H1 (cell line): ENCODE results near the gene OR8B12. TPM values are rescaled to one million over a fixed set of nuclear protein-coding genes. Genes with fewer than 3 reads are reported as not detected.

Source experiments
- CTCF ChIA-PET: fragments of 300-600 bp; sonication (Branson Sonifier 250); formaldehyde crosslinking; loops from one replicate; lab custom pipeline; 2021; ENCODE audit not compliant: partially characterized antibody; lab: Charles Lee
- POLR2A ChIA-PET: fragments of 300-600 bp; sonication (Branson Sonifier 250); formaldehyde crosslinking; loops from one replicate; lab custom pipeline; 2021; ENCODE audit warnings: inconsistent platforms; ENCODE audit not compliant: partially characterized antibody; lab: Charles Lee
- DNase-seq, 2 experiments: peaks; one replicate each; pipeline versions ENCODE4 v3.0.0 to v3.0.0-alpha.2; 2010 to 2022; ENCODE audit warnings: low spot score in 2 of 2, low read depth in 1 of 2, mixed read lengths in 1 of 2
- FAIRE-seq: peaks from 2 replicates; lab custom pipeline; 2011; peaks lifted over from hg19 to GRCh38; lab: Jason Lieb, UNC
- H2AFZ ChIP-seq: 2 replicates; pipeline ENCODE4 v1.8.1; 2012; ENCODE audit warnings: low read length, inconsistent platforms
- H2AK5ac ChIP-seq: 2 replicates; pipeline ENCODE4 v1.6.1; 2013; ENCODE audit warnings: low read depth, low read length
- H2BK120ac ChIP-seq: replicated peaks from 2 replicates; pipeline ENCODE3; 2013; ENCODE audit warnings: low read depth, low read length, inconsistent platforms
- H2BK12ac ChIP-seq: 2 replicates; pipeline ENCODE4 v1.6.1; 2013; ENCODE audit warnings: low read depth, low read length
- H2BK15ac ChIP-seq: 2 replicates; pipeline ENCODE4 v1.6.1; 2013; ENCODE audit warnings: low read length
- H2BK20ac ChIP-seq: 2 replicates; pipeline ENCODE4 v1.6.1; 2013; ENCODE audit warnings: low read length
- H2BK5ac ChIP-seq: 2 replicates; pipeline ENCODE4 v1.6.1; 2013; ENCODE audit warnings: low read depth, low read length
- H3K14ac ChIP-seq: 2 replicates; pipeline ENCODE4 v1.6.1; 2013; ENCODE audit warnings: inconsistent platforms; ENCODE audit not compliant: insufficient read length
- H3K18ac ChIP-seq: 2 replicates; pipeline ENCODE4 v1.6.1; 2013; ENCODE audit warnings: low read length; ENCODE audit errors: extremely low read depth
- H3K23ac ChIP-seq: 2 replicates; pipeline ENCODE4 v1.6.1; 2013; ENCODE audit warnings: inconsistent platforms; ENCODE audit not compliant: insufficient read length
- H3K23me2 ChIP-seq: 2 replicates; pipeline ENCODE4 v1.6.1; 2013; ENCODE audit warnings: low read depth, low read length
- H3K27ac ChIP-seq: 2 replicates; pipeline ENCODE4 v1.6.1; 2011; ENCODE audit warnings: low read depth, low read length, inconsistent platforms
- H3K27me3 ChIP-seq, 4 experiments: replicated peaks in 1 of 4; 1 replicate in 1 of 4; 2 replicates in 3 of 4; pipeline versions ENCODE4 v1.6.1 to v1.8.1; 2011 to 2013; ENCODE audit warnings: low read length in 3 of 4, mild to moderate bottlenecking in 3 of 4, inconsistent platforms in 2 of 4, mixed read lengths in 2 of 4, moderate library complexity in 1 of 4; ENCODE audit not compliant: control insufficient read depth in 3 of 4, insufficient read depth in 3 of 4; ENCODE audit errors: extremely low read depth in 1 of 4
- H3K36me3 ChIP-seq, 4 experiments: 2 replicates each; pipeline versions ENCODE4 v1.6.1 to v1.8.1; 2011 to 2013; ENCODE audit warnings: mild to moderate bottlenecking in 4 of 4, low read length in 3 of 4, moderate library complexity in 2 of 4, control low read depth in 1 of 4, inconsistent platforms in 1 of 4; ENCODE audit not compliant: insufficient read depth in 4 of 4, control insufficient read depth in 2 of 4
- H3K4ac ChIP-seq: replicated peaks from 2 replicates; pipeline ENCODE3; 2013; ENCODE audit warnings: low read length, low read depth, mixed read lengths, inconsistent platforms; ENCODE audit not compliant: insufficient read length
- H3K4me1 ChIP-seq, 4 experiments: replicated peaks in 1 of 4; 1 replicate in 1 of 4; 2 replicates in 3 of 4; pipeline versions ENCODE4 v1.6.1 to v1.8.1; 2011 to 2013; ENCODE audit warnings: low read length in 3 of 4, inconsistent platforms in 2 of 4, mixed read lengths in 1 of 4; ENCODE audit not compliant: insufficient read depth in 4 of 4, control insufficient read depth in 3 of 4
- H3K4me2 ChIP-seq, 2 experiments: 2 replicates each; pipeline versions ENCODE4 v1.6.1 to v1.8.1; 2011 to 2013; ENCODE audit warnings: low read depth in 2 of 2, low read length in 2 of 2, control low read depth in 1 of 2, inconsistent platforms in 1 of 2, mild to moderate bottlenecking in 1 of 2; ENCODE audit not compliant: insufficient read depth in 1 of 2
- H3K4me3 ChIP-seq, 4 experiments: fragments of 200-600, 300-600 bp in 1 of 4; sonication (generic), shearing (Covaris generic), sonication (Bioruptor Twin) in 1 of 4; 2 replicates each; pipeline versions ENCODE4 v1.5.1 to v1.8.1; 2011 to 2016; ENCODE audit warnings: low read length in 4 of 4, low read depth in 3 of 4, control low read depth in 2 of 4, inconsistent platforms in 2 of 4, mild to moderate bottlenecking in 2 of 4, mixed read lengths in 1 of 4, moderate library complexity in 1 of 4; ENCODE audit not compliant: insufficient read depth in 2 of 4; ENCODE audit errors: extremely low read depth in 1 of 4
- H3K56ac ChIP-seq: replicated peaks from 2 replicates; pipeline ENCODE3; 2013; ENCODE audit warnings: low read depth, mild to moderate bottlenecking, mixed read lengths, low read length, inconsistent platforms; ENCODE audit not compliant: insufficient read length
- H3K79me1 ChIP-seq: 2 replicates; pipeline ENCODE4 v1.6.1; 2013; ENCODE audit warnings: low read depth, low read length, control low read depth
- H3K79me2 ChIP-seq, 2 experiments: 2 replicates each; pipeline versions ENCODE4 v1.6.1 to v1.8.1; 2012 to 2013; ENCODE audit warnings: low read length in 2 of 2, mild to moderate bottlenecking in 2 of 2, inconsistent platforms in 1 of 2; ENCODE audit not compliant: insufficient read depth in 2 of 2, control insufficient read depth in 1 of 2
- H3K9ac ChIP-seq, 4 experiments: replicated peaks in 1 of 4; 1 replicate in 1 of 4; 2 replicates in 3 of 4; pipeline versions ENCODE4 v1.6.1 to v1.8.1; 2011 to 2013; ENCODE audit warnings: low read depth in 3 of 4, low read length in 3 of 4, control low read depth in 2 of 4, mild to moderate bottlenecking in 2 of 4, moderate library complexity in 2 of 4, inconsistent platforms in 1 of 4; ENCODE audit errors: extremely low read depth in 1 of 4
- H3K9me3 ChIP-seq, 2 experiments: 2 replicates each; pipeline versions ENCODE4 v1.6.1 to v1.8.1; 2012 to 2013; ENCODE audit warnings: mild to moderate bottlenecking in 2 of 2, moderate library complexity in 2 of 2, control low read depth in 1 of 2, inconsistent platforms in 1 of 2, low read depth in 1 of 2, low read length in 1 of 2, mixed read lengths in 1 of 2; ENCODE audit not compliant: insufficient read depth in 2 of 2
- H4K20me1 ChIP-seq, 2 experiments: replicated peaks in 1 of 2; 2 replicates each; pipeline versions ENCODE3 to v1.8.1; 2011 to 2013; ENCODE audit warnings: inconsistent platforms in 2 of 2, low read length in 2 of 2, mild to moderate bottlenecking in 1 of 2; ENCODE audit not compliant: insufficient read depth in 2 of 2, control insufficient read depth in 1 of 2
- H4K5ac ChIP-seq: 2 replicates; pipeline ENCODE4 v1.6.1; 2013; ENCODE audit warnings: low read length, low read depth, mixed read lengths, inconsistent platforms; ENCODE audit not compliant: insufficient read length
- H4K8ac ChIP-seq: 2 replicates; pipeline ENCODE4 v1.8.0; 2013; ENCODE audit warnings: mild to moderate bottlenecking, moderate library complexity, low read length, inconsistent platforms; ENCODE audit not compliant: insufficient read depth; ENCODE audit errors: extremely low read depth
- H4K91ac ChIP-seq: replicated peaks from 2 replicates; pipeline ENCODE3; 2013; ENCODE audit warnings: low read length, mixed read lengths, inconsistent platforms; ENCODE audit not compliant: insufficient read length
- BRCA1 ChIP-seq: IDR thresholded peaks from 2 replicates; pipeline ENCODE4 v1.6.1; 2012; ENCODE audit warnings: low read depth, low read length, improper control_type of control experiment
- CBX8 ChIP-seq: fragments of 300-800, 300-1000 bp; sonication (generic); IDR thresholded peaks from 2 replicates; pipeline ENCODE4 v1.7.1; 2016; ENCODE audit warnings: low read depth, low read length, borderline replicate concordance
- CHD2 ChIP-seq: IDR thresholded peaks from 2 replicates; pipeline ENCODE4 v1.6.1; 2012; ENCODE audit warnings: low read length, improper control_type of control experiment
- CTCF ChIP-seq, 3 experiments: IDR thresholded peaks; 1 replicate in 2 of 3; 2 replicates in 1 of 3; pipeline versions ENCODE4 v1.5.1 to v1.6.1; 2011; ENCODE audit warnings: low read length in 3 of 3, mild to moderate bottlenecking in 3 of 3, inconsistent platforms in 2 of 3, low read depth in 1 of 3, moderate library complexity in 1 of 3; ENCODE audit not compliant: insufficient read depth in 1 of 3; ENCODE audit errors: control extremely low read depth in 1 of 3
- EGR1 ChIP-seq: IDR thresholded peaks from 2 replicates; pipeline ENCODE4 v1.6.1; 2011; ENCODE audit warnings: low read depth, low read length, borderline replicate concordance
- POLR2A ChIP-seq, 2 experiments: IDR thresholded peaks; 1 replicate in 1 of 2; 2 replicates in 1 of 2; pipeline ENCODE4 v1.6.1; 2011; ENCODE audit warnings: low read depth in 2 of 2, low read length in 2 of 2, mild to moderate bottlenecking in 2 of 2; ENCODE audit errors: control extremely low read depth in 1 of 2
- SP4 ChIP-seq: IDR thresholded peaks from 2 replicates; pipeline ENCODE4 v1.6.1; 2012; ENCODE audit warnings: low read length, inconsistent platforms
- SRF ChIP-seq: IDR thresholded peaks from 2 replicates; pipeline ENCODE4 v1.6.1; 2011; ENCODE audit warnings: mild to moderate bottlenecking, low read depth, low read length, moderate library complexity
- TBP ChIP-seq: IDR thresholded peaks from 2 replicates; pipeline ENCODE4 v1.6.1; 2011; ENCODE audit warnings: low read depth, low read length, improper control_type of control experiment
- TEAD4 ChIP-seq: IDR thresholded peaks from 2 replicates; pipeline ENCODE4 v1.6.1; 2012; ENCODE audit warnings: low read depth, low read length, inconsistent platforms, mixed read lengths
- ZNF274 ChIP-seq: IDR thresholded peaks from 2 replicates; pipeline ENCODE4 v1.7.0; 2012; ENCODE audit warnings: low read length, borderline replicate concordance; ENCODE audit errors: extremely low read depth
- WGBS, 2 experiments: shearing (Covaris generic) in 1 of 2; methylation state at CpG; one replicate each; pipeline versions ENCODE4 v1.1.6 to v1.1.7; 2013 to 2015; ENCODE audit warnings: low lambda C conversion rate in 2 of 2, mixed read lengths in 2 of 2, inconsistent platforms in 1 of 2, low coverage in 1 of 2, missing lambda C conversion rate in 1 of 2; ENCODE audit not compliant: insufficient replicate concordance in 2 of 2, insufficient coverage in 1 of 2, insufficient read length in 1 of 2; ENCODE audit errors: extremely low coverage in 1 of 2, missing lambda C conversion rate in 1 of 2; 5-methylcytosine and 5-hydroxymethylcytosine counted together
- polyA plus RNA-seq, 7 experiments: library from polyadenylated mRNA; depleted of rRNA in 3 of 7; stranded (reverse) in 5 of 7; unstranded in 2 of 7; fragments of >200 nt in 5 of 7; fragments of 200-250 nt in 2 of 7; gene quantifications; 1 replicate in 5 of 7; 2 replicates in 1 of 7; 4 replicates in 1 of 7; pipeline versions ENCODE4 v1.2.1 to v1.2.3, GENCODE V29; 2011 to 2013; ENCODE audit warnings: missing spikeins in 2 of 7, mixed read lengths in 2 of 7
- total RNA-seq: library from RNA; stranded (reverse); fragmentation: NEBNext Ultra II Directional; extraction: Animal tissue kit (Norgen Biotek cat#: 25700); gene quantifications from 2 replicates; pipeline ENCODE4 v1.2.1, GENCODE V29; 2021
- TF ChIP-seq, protein P1 (sequence below): IDR thresholded peaks from 2 replicates; pipeline ENCODE4 v1.6.1; 2011; ENCODE audit warnings: low read length, improper control_type of control experiment

OR8B12 gene
- total and polyA plus RNA-seq, 2 of the 8 experiments (the other 6 are each of a cell fraction or from before 2014, with no cell fraction given) = not detected

DNA sequence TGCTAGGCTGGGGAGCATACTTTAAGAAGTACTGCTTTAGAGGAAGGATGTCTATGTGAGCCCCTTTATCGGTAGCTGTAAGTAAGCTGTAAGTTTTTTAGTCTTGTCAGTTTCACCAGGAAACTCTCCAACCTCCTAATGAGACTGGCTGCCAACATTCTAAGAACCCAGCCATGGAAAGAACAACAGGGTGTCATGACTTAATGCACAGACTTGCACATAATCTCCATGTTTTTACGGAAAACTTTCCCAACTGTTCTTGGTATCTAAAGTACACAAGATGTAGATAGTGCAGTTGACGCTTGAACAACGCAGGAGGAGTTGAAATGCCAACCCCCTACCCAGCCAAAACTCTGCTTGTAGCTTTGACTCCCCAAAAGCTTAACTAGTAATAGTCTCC, 35.3 kb upstream of the OR8B12 start:
- Histone ChIP-seq H2BK12ac (no peak overlapping the region), H3K4me1 (no peaks in the 10 kb centered on the region), H3K9me3 (no peaks in the 10 kb centered on the region), H4K91ac (no peak overlapping the region), H2BK20ac (no peak overlapping the region), H4K5ac (no peak overlapping the region), H3K23ac (no peak overlapping the region), H3K4ac (no peak overlapping the region), H3K4me3 (no peak overlapping the region), H3K79me1 (no peaks in the 10 kb centered on the region), H2BK5ac (no peak overlapping the region), H2BK15ac (no peak overlapping the region), H3K14ac (no peak overlapping the region), H3K4me2 (no peak overlapping the region), H4K20me1 (no peaks in the 10 kb centered on the region), H3K36me3 (no peaks in the 10 kb centered on the region), H3K9ac (no peak overlapping the region), H2AFZ (no peak overlapping the region), H4K8ac (no peak overlapping the region), H3K23me2 (no peaks in the 10 kb centered on the region), H2BK120ac (no peak overlapping the region), H3K18ac (no peak overlapping the region), H2AK5ac (no peak overlapping the region), H3K79me2 (no peaks in the 10 kb centered on the region), H3K56ac (no peak overlapping the region), H3K27me3 (no peaks in the 10 kb centered on the region), H3K27ac (no peak overlapping the region)
- WGBS, 2 experiments = 96% methylated on average over 4 of the region's 4 CpGs; no CpG with 5 or more reads in 1 of the 2 experiments
- ChIA-PET CTCF (interaction anchor here (0.9 to 3.4 kb wide), 6 partner anchors 7 to 163 kb away, joined by 3 to 16 read pairs (median 5); no protein-coding TSS in a partner anchor), POLR2A (no interaction called here)
- DNase-seq (no peak), FAIRE-seq (no peak)
- TF ChIP-seq EGR1 (no peak), CBX8 (no peak), POLR2A (IDR thresholded peaks at IDR 0.05; ENCODE audit: control extremely low read depth in 1 of 2, low read depth in 2 of 2, low read length in 2 of 2) (no peak), TEAD4 (no peak), SRF (no peak), CTCF (IDR thresholded peaks at IDR 0.05; ENCODE audit: control extremely low read depth in 1 of 3, insufficient read depth in 1 of 3, low read depth in 1 of 3, low read length in 3 of 3) (no peak), SP4 (no peak), BRCA1 (no peak), TBP (no peak), ZNF274 (no peak), CHD2 (no peak)
- TF ChIP-seq, protein P1, sequence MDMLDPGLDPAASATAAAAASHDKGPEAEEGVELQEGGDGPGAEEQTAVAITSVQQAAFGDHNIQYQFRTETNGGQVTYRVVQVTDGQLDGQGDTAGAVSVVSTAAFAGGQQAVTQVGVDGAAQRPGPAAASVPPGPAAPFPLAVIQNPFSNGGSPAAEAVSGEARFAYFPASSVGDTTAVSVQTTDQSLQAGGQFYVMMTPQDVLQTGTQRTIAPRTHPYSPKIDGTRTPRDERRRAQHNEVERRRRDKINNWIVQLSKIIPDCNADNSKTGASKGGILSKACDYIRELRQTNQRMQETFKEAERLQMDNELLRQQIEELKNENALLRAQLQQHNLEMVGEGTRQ = no peak
